SK-N-SH (cell line): ENCODE data around the gene DLG2. TPM values are rescaled to one million over a fixed set of nuclear protein-coding genes. Genes with fewer than 3 reads are reported as not detected.

Experiments used
- CTCF ChIA-PET: fragments of 300-600, 350-600 bp; formaldehyde crosslinking; extraction: SDS; loops from one replicate; lab custom pipeline; 2021; lab: Yijun Ruan, JAX
- POLR2A ChIA-PET: fragments of 350-600 bp; sonication (Branson Sonifier 250); formaldehyde crosslinking; extraction: SDS; loops from one replicate; lab custom pipeline; 2020; ENCODE audit warnings: antibody characterized with exemption, inconsistent platforms; lab: Yijun Ruan, JAX
- DNase-seq: peaks from one replicate; pipeline ENCODE4 v3.0.0; 2012
- H2AFZ ChIP-seq: fragments of 200-600 bp; sonication (generic); 2 replicates; pipeline ENCODE4 v1.8.1; 2016; ENCODE audit warnings: antibody characterized with exemption, mild to moderate bottlenecking, low read depth
- H3F3A ChIP-seq: fragments of 200-600 bp; sonication (generic); replicated peaks from 2 replicates; pipeline ENCODE3; 2016; ENCODE audit warnings: antibody characterized with exemption, mild to moderate bottlenecking; ENCODE audit not compliant: insufficient read depth
- H3K27ac ChIP-seq, 2 experiments: fragments of 200-500 bp in 1 of 2; fragments of 200-600 bp in 1 of 2; sonication (Bioruptor generic) in 1 of 2; sonication (generic), shearing (Covaris generic) in 1 of 2; 2 replicates each; pipeline versions ENCODE4 v1.5.1 to v1.6.1; 2014 to 2016; ENCODE audit warnings: low read depth in 2 of 2, inconsistent platforms in 1 of 2, low read length in 1 of 2, mild to moderate bottlenecking in 1 of 2, mixed read lengths in 1 of 2
- H3K27me3 ChIP-seq: fragments of 200-600 bp; sonication (generic), shearing (Covaris generic); 2 replicates; pipeline ENCODE4 v1.6.1; 2016; ENCODE audit warnings: mixed run types; ENCODE audit not compliant: insufficient read depth
- H3K36me3 ChIP-seq, 2 experiments: fragments of 200-500 bp in 1 of 2; fragments of 200-600 bp in 1 of 2; sonication (Bioruptor generic) in 1 of 2; sonication (generic) in 1 of 2; replicated peaks in 1 of 2; 2 replicates each; pipeline versions ENCODE3 to v1.5.1; 2014 to 2016; ENCODE audit warnings: low read length in 1 of 2, mild to moderate bottlenecking in 1 of 2; ENCODE audit not compliant: insufficient read depth in 2 of 2, control insufficient read depth in 1 of 2
- H3K4me1 ChIP-seq, 2 experiments: fragments of 200-500 bp in 1 of 2; fragments of 200-600 bp in 1 of 2; sonication (Bioruptor generic) in 1 of 2; sonication (generic), shearing (Covaris generic) in 1 of 2; 2 replicates each; pipeline versions ENCODE4 v1.5.1 to v1.6.1; 2014 to 2016; ENCODE audit warnings: low read depth in 1 of 2, low read length in 1 of 2, mixed run types in 1 of 2; ENCODE audit not compliant: insufficient read depth in 2 of 2, control insufficient read depth in 1 of 2
- H3K4me2 ChIP-seq: fragments of 200-600 bp; sonication (generic), shearing (Covaris generic); 2 replicates; pipeline ENCODE4 v1.6.1; 2017; ENCODE audit warnings: mixed run types
- H3K4me3 ChIP-seq, 2 experiments: fragments of 200-500 bp in 1 of 2; fragments of 200-600 bp in 1 of 2; sonication (Bioruptor generic) in 1 of 2; sonication (generic), shearing (Covaris generic) in 1 of 2; 2 replicates each; pipeline versions ENCODE4 v1.5.1 to v1.8.1; 2014 to 2016; ENCODE audit warnings: low read depth in 2 of 2, inconsistent platforms in 1 of 2, low read length in 1 of 2, mild to moderate bottlenecking in 1 of 2, mixed read lengths in 1 of 2, moderate library complexity in 1 of 2
- H3K79me2 ChIP-seq: fragments of 200-600 bp; sonication (generic); 2 replicates; pipeline ENCODE4 v1.8.1; 2017; ENCODE audit warnings: mild to moderate bottlenecking; ENCODE audit not compliant: insufficient read depth
- H3K9ac ChIP-seq: fragments of 200-600 bp; sonication (generic); 2 replicates; pipeline ENCODE4 v1.6.1; 2017; ENCODE audit warnings: mixed run types
- H3K9me2 ChIP-seq: fragments of 200-600 bp; sonication (generic); 2 replicates; pipeline ENCODE4 v1.6.1; 2017; ENCODE audit warnings: mixed run types
- H3K9me3 ChIP-seq: fragments of 200-600 bp; sonication (generic); 2 replicates; pipeline ENCODE4 v1.6.1; 2017; ENCODE audit warnings: mixed run types, mild to moderate bottlenecking, moderate library complexity
- H4K20me1 ChIP-seq: fragments of 200-600 bp; sonication (generic); 2 replicates; pipeline ENCODE4 v1.6.1; 2017; ENCODE audit warnings: mild to moderate bottlenecking, mixed run types; ENCODE audit not compliant: insufficient read depth
- CHD2 ChIP-seq: fragments of 150-350 bp; IDR thresholded peaks from 2 replicates; pipeline ENCODE4 v1.6.1; 2018; ENCODE audit warnings: low read length; ENCODE audit not compliant: partially characterized antibody
- FOSL2 ChIP-seq: IDR thresholded peaks from 2 replicates; pipeline ENCODE4 v1.4.0; 2012; ENCODE audit warnings: low read depth, mild to moderate bottlenecking, moderate library complexity, borderline replicate concordance
- FOXM1 ChIP-seq: IDR thresholded peaks from 2 replicates; pipeline ENCODE4 v1.4.0; 2012; ENCODE audit warnings: low read depth, mild to moderate bottlenecking
- GABPA ChIP-seq: IDR thresholded peaks from 2 replicates; pipeline ENCODE4 v1.4.0; 2012; ENCODE audit warnings: low read depth, mild to moderate bottlenecking
- GATA2 ChIP-seq: sonication (generic); formaldehyde crosslinking; IDR thresholded peaks from 2 replicates; pipeline ENCODE4 v1.5.0; 2020; ENCODE audit warnings: mild to moderate bottlenecking, missing genetic modification reagents
- IRF3 ChIP-seq: fragments of 150-350 bp; IDR thresholded peaks from 2 replicates; pipeline ENCODE4 v1.6.1; 2016; ENCODE audit warnings: mild to moderate bottlenecking, low read depth, low read length
- MAX ChIP-seq: IDR thresholded peaks from 2 replicates; pipeline ENCODE4 v1.4.0; 2012; ENCODE audit warnings: low read depth
- MXI1 ChIP-seq: IDR thresholded peaks from 2 replicates; pipeline ENCODE4 v1.6.1; 2012; ENCODE audit warnings: mild to moderate bottlenecking, low read depth, low read length, improper control_type of control experiment
- NFIC ChIP-seq: IDR thresholded peaks from 2 replicates; pipeline ENCODE4 v1.4.0; 2012; ENCODE audit warnings: borderline replicate concordance
- NRF1 ChIP-seq: IDR thresholded peaks from 2 replicates; pipeline ENCODE4 v1.6.1; 2012; ENCODE audit warnings: low read depth, mild to moderate bottlenecking, low read length
- RCOR1 ChIP-seq: fragments of 150-350 bp; IDR thresholded peaks from 2 replicates; pipeline ENCODE4 v1.6.1; 2017; ENCODE audit warnings: antibody characterized with exemption, low read length
- SMC3 ChIP-seq: IDR thresholded peaks from 2 replicates; pipeline ENCODE4 v1.6.1; 2012; ENCODE audit warnings: low read depth, low read length, improper control_type of control experiment
- TCF12 ChIP-seq: IDR thresholded peaks from 2 replicates; pipeline ENCODE4 v1.4.0; 2012
- USF1 ChIP-seq: IDR thresholded peaks from 2 replicates; pipeline ENCODE4 v1.4.0; 2012; ENCODE audit warnings: low read depth, borderline replicate concordance
- YY1 ChIP-seq: IDR thresholded peaks from 2 replicates; pipeline ENCODE4 v1.4.0; 2012; ENCODE audit warnings: low read depth, mild to moderate bottlenecking
- ZBTB33 ChIP-seq: IDR thresholded peaks from 2 replicates; pipeline ENCODE4 v1.4.0; 2012; ENCODE audit warnings: low read depth, borderline replicate concordance
- WGBS: methylation state at CpG from one replicate; pipeline ENCODE4 v1.1.6; 2017; ENCODE audit warnings: low lambda C conversion rate; 5-methylcytosine and 5-hydroxymethylcytosine counted together
- polyA plus RNA-seq, 3 experiments: library from polyadenylated mRNA; depleted of rRNA; stranded (reverse); fragments of >200 nt; gene quantifications; 2 replicates each; pipeline ENCODE4 v1.2.3, GENCODE V29; 2012
- TF ChIP-seq, protein P1 (sequence below): IDR thresholded peaks from 2 replicates; pipeline ENCODE4 v1.6.1; 2012; ENCODE audit warnings: mild to moderate bottlenecking, low read depth, low read length, moderate library complexity
- TF ChIP-seq, protein P2 (sequence below): fragments of 150-350 bp; IDR thresholded peaks from 2 replicates; pipeline ENCODE4 v1.6.1; 2017; ENCODE audit warnings: antibody characterized with exemption, low read length, low read depth, borderline replicate concordance

Gene DLG2
- polyA plus RNA-seq, 1 of the 3 experiments (the other 2 are of a cell fraction): 0.21 TPM

GRCh38 chr11:83982825-83983224 is 1644.3 kb downstream of the DLG2 start (continued):
- TF ChIP-seq, protein P1, sequence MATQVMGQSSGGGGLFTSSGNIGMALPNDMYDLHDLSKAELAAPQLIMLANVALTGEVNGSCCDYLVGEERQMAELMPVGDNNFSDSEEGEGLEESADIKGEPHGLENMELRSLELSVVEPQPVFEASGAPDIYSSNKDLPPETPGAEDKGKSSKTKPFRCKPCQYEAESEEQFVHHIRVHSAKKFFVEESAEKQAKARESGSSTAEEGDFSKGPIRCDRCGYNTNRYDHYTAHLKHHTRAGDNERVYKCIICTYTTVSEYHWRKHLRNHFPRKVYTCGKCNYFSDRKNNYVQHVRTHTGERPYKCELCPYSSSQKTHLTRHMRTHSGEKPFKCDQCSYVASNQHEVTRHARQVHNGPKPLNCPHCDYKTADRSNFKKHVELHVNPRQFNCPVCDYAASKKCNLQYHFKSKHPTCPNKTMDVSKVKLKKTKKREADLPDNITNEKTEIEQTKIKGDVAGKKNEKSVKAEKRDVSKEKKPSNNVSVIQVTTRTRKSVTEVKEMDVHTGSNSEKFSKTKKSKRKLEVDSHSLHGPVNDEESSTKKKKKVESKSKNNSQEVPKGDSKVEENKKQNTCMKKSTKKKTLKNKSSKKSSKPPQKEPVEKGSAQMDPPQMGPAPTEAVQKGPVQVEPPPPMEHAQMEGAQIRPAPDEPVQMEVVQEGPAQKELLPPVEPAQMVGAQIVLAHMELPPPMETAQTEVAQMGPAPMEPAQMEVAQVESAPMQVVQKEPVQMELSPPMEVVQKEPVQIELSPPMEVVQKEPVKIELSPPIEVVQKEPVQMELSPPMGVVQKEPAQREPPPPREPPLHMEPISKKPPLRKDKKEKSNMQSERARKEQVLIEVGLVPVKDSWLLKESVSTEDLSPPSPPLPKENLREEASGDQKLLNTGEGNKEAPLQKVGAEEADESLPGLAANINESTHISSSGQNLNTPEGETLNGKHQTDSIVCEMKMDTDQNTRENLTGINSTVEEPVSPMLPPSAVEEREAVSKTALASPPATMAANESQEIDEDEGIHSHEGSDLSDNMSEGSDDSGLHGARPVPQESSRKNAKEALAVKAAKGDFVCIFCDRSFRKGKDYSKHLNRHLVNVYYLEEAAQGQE: no peak
- TF ChIP-seq GATA2 (no peak), USF1 (no peak), FOSL2 (no peak), FOXM1 (no peak), NFIC (no peak)

- ChIA-PET CTCF (no interaction called here), POLR2A (no interaction called here)
- Histone ChIP-seq H3K4me3 (no peak overlapping the region), H3K4me1 (no peaks in the 10 kb centered on the region), H3K9me2 (no peaks in the 10 kb centered on the region), H3K79me2 (no peaks in the 10 kb centered on the region), H3K27ac (no peak overlapping the region), H3K9me3 (no peaks in the 10 kb centered on the region; the same call in 1 of the 2 replicates), H3K9ac (no peak overlapping the region), H2AFZ (no peak overlapping the region), H3K36me3 (no peaks in the 10 kb centered on the region), H3K4me2 (no peak overlapping the region), H4K20me1 (no peaks in the 10 kb centered on the region), H3F3A (no peaks in the 10 kb centered on the region), H3K27me3 (no peaks in the 10 kb centered on the region)
- 69% methylated on average over 1 of the region's 1 CpG for WGBS
- DNase-seq: no peak
- TF ChIP-seq MAX: no peak
- no peak for TF ChIP-seq FOXM1
- TF ChIP-seq NFIC: no peak
These were observed 1647.6 kb downstream of the DLG2 start for GRCh38 chr11:83979593-83979992.

DNA sequence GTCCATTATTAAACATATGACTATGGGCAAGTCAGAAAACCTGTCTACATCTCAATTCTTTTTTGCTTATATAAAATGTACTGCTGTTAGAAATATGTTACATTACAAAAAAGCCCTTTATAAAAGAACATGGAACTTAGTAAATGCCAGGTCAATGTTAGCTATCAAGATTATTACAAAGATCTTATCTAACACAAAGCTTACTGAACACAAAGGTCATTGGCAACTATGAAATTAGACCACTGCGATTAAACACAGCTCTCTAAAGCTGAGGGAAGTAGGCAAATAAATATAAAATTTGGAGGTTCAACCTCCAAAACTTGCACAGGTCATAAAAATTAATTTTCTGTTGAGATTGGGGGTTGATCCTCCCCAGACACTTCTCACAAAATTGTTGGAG is 1648.2 kb downstream of the DLG2 start:
- Histone ChIP-seq H4K20me1 (no peaks in the 10 kb centered on the region), H3K9ac (no peak overlapping the region), H3K9me2 (no peaks in the 10 kb centered on the region), H3K27me3 (no peaks in the 10 kb centered on the region), H3F3A (no peaks in the 10 kb centered on the region), H3K36me3 (no peaks in the 10 kb centered on the region), H3K4me1 (no peaks in the 10 kb centered on the region), H3K4me3 (no peak overlapping the region), H3K27ac (no peak overlapping the region), H3K9me3 (no peaks in the 10 kb centered on the region; the same call in 1 of the 2 replicates), H2AFZ (no peak overlapping the region), H3K79me2 (no peaks in the 10 kb centered on the region), H3K4me2 (no peak overlapping the region)
- POLR2A ChIA-PET: no interaction called here
- CTCF ChIA-PET: no interaction called here
- DNase-seq: no peak
- WGBS: 53% methylated on average over 1 of the region's 1 CpG
- TF ChIP-seq MXI1: no peak
- TF ChIP-seq FOXM1: no peak
- TF ChIP-seq GATA2: no peak
- TF ChIP-seq GABPA: no peak
- TF ChIP-seq, protein P2, sequence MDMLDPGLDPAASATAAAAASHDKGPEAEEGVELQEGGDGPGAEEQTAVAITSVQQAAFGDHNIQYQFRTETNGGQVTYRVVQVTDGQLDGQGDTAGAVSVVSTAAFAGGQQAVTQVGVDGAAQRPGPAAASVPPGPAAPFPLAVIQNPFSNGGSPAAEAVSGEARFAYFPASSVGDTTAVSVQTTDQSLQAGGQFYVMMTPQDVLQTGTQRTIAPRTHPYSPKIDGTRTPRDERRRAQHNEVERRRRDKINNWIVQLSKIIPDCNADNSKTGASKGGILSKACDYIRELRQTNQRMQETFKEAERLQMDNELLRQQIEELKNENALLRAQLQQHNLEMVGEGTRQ: no peak
- no peak for TF ChIP-seq TCF12
- no peak for TF ChIP-seq IRF3
- no peak for TF ChIP-seq CHD2
- TF ChIP-seq RCOR1: no peak
- TF ChIP-seq SMC3: no peak
- no peak for TF ChIP-seq YY1
- TF ChIP-seq NRF1: no peak
- no peak for TF ChIP-seq ZBTB33
- no peak for TF ChIP-seq MAX
